IMR-90 (cell line): ENCODE results near the gene RLF. TPM values are rescaled to one million over a fixed set of nuclear protein-coding genes. Genes with fewer than 3 reads are reported as not detected.

Experiments
- ATAC-seq: fragments of 200-7000 bp; cut with Tn5 transposase; 2 replicates; pipeline ENCODE4 v1.9.1; 2020; ENCODE audit warnings: low read depth, mild to moderate bottlenecking, moderate library complexity
- BruUV-seq: library from RNA; stranded (reverse); fragments of 400-500 nt; replicated peaks from 2 replicates; lab custom pipeline; 2021; lab: Mats Ljungman, UMichigan
- CTCF ChIA-PET: fragments of 300-600 bp; formaldehyde crosslinking; extraction: SDS; loops from one replicate; lab custom pipeline; 2021; ENCODE audit warnings: antibody characterized with exemption; lab: Yijun Ruan, JAX
- POLR2A ChIA-PET: fragments of 300-600 bp; sonication (Branson Sonifier 250); formaldehyde crosslinking; loops from one replicate; lab custom pipeline; 2022; ENCODE audit warnings: antibody characterized with exemption; ENCODE audit not compliant: unreplicated experiment; lab: Charles Lee
- DNase-seq: peaks from one replicate; pipeline ENCODE4 v3.0.0; 2013
- H2AFZ ChIP-seq: replicated peaks from 2 replicates; pipeline ENCODE3; 2013; ENCODE audit warnings: low read length, mild to moderate bottlenecking; ENCODE audit not compliant: poor library complexity
- H2AK5ac ChIP-seq: 2 replicates; pipeline ENCODE4 v1.6.1; 2013; ENCODE audit warnings: low read depth, low read length, inconsistent platforms
- H2AK9ac ChIP-seq: replicated peaks from 2 replicates; pipeline ENCODE3; 2013; ENCODE audit warnings: mild to moderate bottlenecking, low read depth, low read length, moderate library complexity; ENCODE audit not compliant: poor library complexity
- H2BK120ac ChIP-seq: 2 replicates; pipeline ENCODE4 v1.6.1; 2013; ENCODE audit warnings: low read depth, low read length, inconsistent platforms
- H2BK15ac ChIP-seq: 3 replicates; pipeline ENCODE4 v1.6.1; 2013; ENCODE audit warnings: low read depth, low read length, inconsistent platforms
- H2BK20ac ChIP-seq: 2 replicates; pipeline ENCODE4 v1.6.1; 2013; ENCODE audit warnings: low read depth, mild to moderate bottlenecking, inconsistent platforms, low read length, moderate library complexity
- H2BK5ac ChIP-seq: 2 replicates; pipeline ENCODE4 v1.6.1; 2013; ENCODE audit warnings: mild to moderate bottlenecking, low read depth, low read length, inconsistent platforms; ENCODE audit not compliant: poor library complexity, severe bottlenecking
- H3K14ac ChIP-seq: replicated peaks from 2 replicates; pipeline ENCODE4 v1.6.1; 2013; ENCODE audit warnings: low read depth, low read length, inconsistent platforms
- H3K18ac ChIP-seq: 2 replicates; pipeline ENCODE4 v1.6.1; 2013; ENCODE audit warnings: low read depth, low read length, control low read depth
- H3K23ac ChIP-seq: 2 replicates; pipeline ENCODE4 v1.6.1; 2013; ENCODE audit warnings: low read depth, low read length, inconsistent platforms
- H3K27ac ChIP-seq: 2 replicates; pipeline ENCODE4 v1.5.1; 2013; ENCODE audit warnings: mild to moderate bottlenecking, control low read depth, low read length; ENCODE audit not compliant: insufficient read depth
- H3K27me3 ChIP-seq: 2 replicates; pipeline ENCODE4 v1.6.1; 2013; ENCODE audit warnings: low read length; ENCODE audit not compliant: control insufficient read depth, insufficient read depth
- H3K36me3 ChIP-seq: 2 replicates; pipeline ENCODE4 v1.6.1; 2013; ENCODE audit warnings: low read length, mixed read lengths; ENCODE audit not compliant: control insufficient read depth, insufficient read depth
- H3K4ac ChIP-seq: 2 replicates; pipeline ENCODE4 v1.6.1; 2013; ENCODE audit warnings: low read depth, low read length, inconsistent platforms
- H3K4me1 ChIP-seq: 2 replicates; pipeline ENCODE4 v1.6.1; 2013; ENCODE audit warnings: low read length, mixed read lengths; ENCODE audit not compliant: control insufficient read depth, insufficient read depth
- H3K4me2 ChIP-seq: 2 replicates; pipeline ENCODE4 v1.6.1; 2013; ENCODE audit warnings: low read depth, mild to moderate bottlenecking, control low read depth, low read length, moderate library complexity
- H3K4me3 ChIP-seq: 2 replicates; pipeline ENCODE4 v1.5.1; 2013; ENCODE audit warnings: low read depth, mild to moderate bottlenecking, control low read depth, low read length, moderate library complexity; ENCODE audit not compliant: insufficient read depth
- H3K56ac ChIP-seq: 2 replicates; pipeline ENCODE4 v1.6.1; 2013; ENCODE audit warnings: low read length, inconsistent platforms; ENCODE audit not compliant: insufficient read depth; ENCODE audit errors: extremely low read depth
- H3K79me1 ChIP-seq, 2 experiments: 2 replicates each; pipeline ENCODE4 v1.6.1; 2013; ENCODE audit warnings: low read length in 2 of 2, inconsistent platforms in 1 of 2, low read depth in 1 of 2
- H3K9ac ChIP-seq: 2 replicates; pipeline ENCODE4 v1.6.1; 2013; ENCODE audit warnings: low read depth, low read length, control low read depth
- H3K9me1 ChIP-seq: 2 replicates; pipeline ENCODE4 v1.6.1; 2013; ENCODE audit warnings: low read length, inconsistent platforms; ENCODE audit not compliant: insufficient read depth
- H3K9me3 ChIP-seq: 2 replicates; pipeline ENCODE4 v1.6.1; 2013; ENCODE audit warnings: low read length; ENCODE audit not compliant: control insufficient read depth, insufficient read depth
- H4K20me1 ChIP-seq: 2 replicates; pipeline ENCODE4 v1.6.1; 2013; ENCODE audit warnings: low read length, inconsistent platforms; ENCODE audit not compliant: insufficient read depth
- H4K5ac ChIP-seq: 2 replicates; pipeline ENCODE4 v1.6.1; 2013; ENCODE audit warnings: mild to moderate bottlenecking, low read depth, low read length, control low read depth
- H4K8ac ChIP-seq, 2 experiments: 2 replicates each; pipeline ENCODE4 v1.6.1; 2013; ENCODE audit warnings: low read depth in 2 of 2, low read length in 2 of 2, control low read depth in 1 of 2, inconsistent platforms in 1 of 2
- H4K91ac ChIP-seq: 2 replicates; pipeline ENCODE4 v1.6.1; 2013; ENCODE audit warnings: low read depth, low read length, inconsistent platforms; ENCODE audit not compliant: insufficient read depth
- BHLHE40 ChIP-seq: fragments of 150-350 bp; IDR thresholded peaks from 2 replicates; pipeline ENCODE4 v1.6.1; 2016; ENCODE audit warnings: mild to moderate bottlenecking, low read depth, low read length
- CEBPB ChIP-seq: IDR thresholded peaks from 2 replicates; pipeline ENCODE4 v1.6.1; 2012; ENCODE audit warnings: low read depth, low read length, improper control_type of control experiment
- MAZ ChIP-seq: IDR thresholded peaks from 2 replicates; pipeline ENCODE4 v1.6.1; 2012; ENCODE audit warnings: low read depth, mild to moderate bottlenecking, low read length, improper control_type of control experiment, moderate library complexity, borderline replicate concordance
- POLR2A ChIP-seq: IDR thresholded peaks from 2 replicates; pipeline ENCODE4 v1.6.1; 2012; ENCODE audit warnings: mild to moderate bottlenecking, low read depth, low read length
- RAD21 ChIP-seq: IDR thresholded peaks from 2 replicates; pipeline ENCODE4 v1.6.1; 2012; ENCODE audit warnings: low read length, improper control_type of control experiment
- WGBS, 2 experiments: methylation state at CpG; one replicate each; pipeline versions ENCODE4 v1.1.5 to v1.1.7; 2013; ENCODE audit warnings: missing lambda C conversion rate in 2 of 2; ENCODE audit not compliant: insufficient read length in 1 of 2; ENCODE audit errors: extremely low coverage in 2 of 2; 5-methylcytosine and 5-hydroxymethylcytosine counted together
- dilution Hi-C: fragments of 300-500 bp; cut with HindIII; formaldehyde crosslinking; loops from one replicate; pipeline ENCODE4 v1.14.3; 2018; ENCODE audit warnings: low sequenced_read_pairs; ENCODE audit not compliant: unreplicated experiment
- in situ Hi-C: fragments of 300-500 bp; cut with MboI; formaldehyde crosslinking; loops from 3 replicates; pipeline ENCODE4 v1.14.3; 2019; ENCODE audit warnings: low sequenced_read_pairs, inconsistent platforms, mixed read lengths
- intact Hi-C: fragments of 100-400 bp; cut with micrococcal nuclease; formaldehyde crosslinking; loops from 2 replicates; pipeline ENCODE4 v1.10.0; 2022
- polyA plus RNA-seq, 3 experiments: library from polyadenylated mRNA; depleted of rRNA; stranded (reverse); fragments of >200 nt; gene quantifications; 2 replicates each; pipeline ENCODE4 v1.2.3, GENCODE V29; 2012; ENCODE audit warnings: low replicate concordance in 1 of 3
- total RNA-seq: library from RNA; depleted of rRNA; stranded (reverse); fragments of >200 nt; gene quantifications from 2 replicates; pipeline ENCODE4 v1.2.3, GENCODE V29; 2012

Gene RLF
- total and polyA plus RNA-seq, 2 of the 4 experiments (the other 2 are of a cell fraction): 4.4 to 29.8 TPM

- CTCF ChIA-PET: interaction anchor here (0.8 to 1.7 kb wide), 2 partner anchors 13 to 15 kb away, joined by 3 to 9 read pairs; no protein-coding TSS in a partner anchor
- Histone ChIP-seq H4K5ac (peak overlapping the region; percentile 85; the same call in 1 of the 2 replicates), H2BK15ac (peak overlapping the region; percentile 34; the same call in 1 of the 3 replicates), H3K4me2 (peak overlapping the region; percentile 80), H3K18ac (peak overlapping the region; percentile 84; the same call in 1 of the 2 replicates), H3K9ac (no peak overlapping the region), H3K36me3 (no peaks in the 10 kb centered on the region), H3K56ac (no peak overlapping the region), H3K9me1 (no peaks in the 10 kb centered on the region), H3K9me3 (peaks cover 5% of the 10 kb centered on the region), H4K91ac (peak overlapping the region; percentile 78; the same call in 1 of the 2 replicates), H4K20me1 (no peaks in the 10 kb centered on the region), H4K8ac (peak overlapping the region; percentile 25 to 87; a peak in 3 of 4 replicates), H2AK9ac (no peak overlapping the region), H2BK120ac (peak overlapping the region; percentile 88), H3K27ac (peak overlapping the region; percentile 22; the same call in 1 of the 2 replicates), H3K4ac (peak overlapping the region; percentile 80), H3K23ac (no peak overlapping the region), H3K27me3 (peaks cover 12% of the 10 kb centered on the region), H3K4me3 (peak overlapping the region; percentile 13; the same call in 1 of the 2 replicates), H3K4me1 (no peaks in the 10 kb centered on the region), H3K79me1 (no peaks in the 10 kb centered on the region), H2AK5ac (peak overlapping the region; percentile 25; the same call in 1 of the 2 replicates), H2AFZ (peak overlapping the region; percentile 27), H3K14ac (peak overlapping the region; percentile 87), H2BK5ac (peak overlapping the region; percentile 56), H2BK20ac (peak overlapping the region; percentile 86)
- intact Hi-C loops: loop anchor here (5.0 kb wide), 3 partner anchors 43 to 527 kb away; partner anchors contain the start of genes COL9A2, PPT1 and RIMS3
- no CpG with 5 or more reads among the region's 7 CpGs for WGBS, 2 experiments
- POLR2A ChIA-PET: no interaction called here
- BruUV-seq: no TSS peak
- DNase-seq (peak; percentile 66), ATAC-seq (peak; percentile 80)
- in situ Hi-C loops: no loop called here
- dilution Hi-C loops: no loop called here
- TF ChIP-seq BHLHE40: no peak
- TF ChIP-seq CEBPB: peak; percentile 52
- TF ChIP-seq MAZ: no peak
- TF ChIP-seq POLR2A: no peak
- no peak for TF ChIP-seq RAD21
Measured at GRCh38 chr1:40140211-40140973, 20.8 kb upstream of the RLF start.
